K562 (cell line): ENCODE data around the gene COA7. TPM values are rescaled to one million over a fixed set of nuclear protein-coding genes. Genes with fewer than 3 reads are reported as not detected.

Experiments used
- CBX1 ChIP-seq: sonication (generic); IDR thresholded peaks from 2 replicates; pipeline ENCODE4 v1.6.1; 2016; ENCODE audit warnings: antibody characterized with exemption, low read depth, mild to moderate bottlenecking
- CTBP1 ChIP-seq: fragments of 450-650 bp; IDR thresholded peaks from 2 replicates; pipeline ENCODE4 v1.6.1; 2016; ENCODE audit warnings: borderline replicate concordance
- FOXP1 ChIP-seq: sonication (generic); formaldehyde crosslinking; IDR thresholded peaks from 2 replicates; pipeline ENCODE4 v1.8.0; 2022; ENCODE audit warnings: mild to moderate bottlenecking, missing genetic modification reagents
- HDAC8 ChIP-seq: fragments of 450-650 bp; IDR thresholded peaks from 2 replicates; pipeline ENCODE4 v1.6.1; 2016; ENCODE audit warnings: mild to moderate bottlenecking, missing genetic modification characterization, moderate library complexity, missing compliant biosample characterization
- KDM4B ChIP-seq, 2 experiments: fragments of 450-650 bp in 1 of 2; sonication (generic) in 1 of 2; IDR thresholded peaks; 2 replicates each; pipeline ENCODE4 v1.6.1; 2016 to 2017; ENCODE audit warnings: borderline replicate concordance in 2 of 2, antibody characterized with exemption in 1 of 2, low read depth in 1 of 2, mild to moderate bottlenecking in 1 of 2
- MYNN ChIP-seq, 2 experiments: sonication (generic); formaldehyde crosslinking in 1 of 2; IDR thresholded peaks; 2 replicates each; pipeline versions ENCODE4 v1.5.0 to v1.6.1; 2016 to 2020; ENCODE audit warnings: antibody characterized with exemption in 1 of 2, missing genetic modification reagents in 1 of 2
- NBN ChIP-seq: fragments of 450-650 bp; IDR thresholded peaks from 2 replicates; pipeline ENCODE4 v1.6.1; 2016; ENCODE audit warnings: low read depth, mild to moderate bottlenecking
- NR2C2 ChIP-seq, 2 experiments: fragments of 200-800 bp in 1 of 2; sonication (Bioruptor generic) in 1 of 2; sonication (generic) in 1 of 2; formaldehyde crosslinking in 1 of 2; IDR thresholded peaks; 2 replicates each; pipeline versions ENCODE4 v1.6.1 to v1.8.0; 2016 to 2022; ENCODE audit warnings: mild to moderate bottlenecking in 1 of 2, missing compliant biosample characterization in 1 of 2, missing genetic modification characterization in 1 of 2, missing genetic modification reagents in 1 of 2
- SIRT6 ChIP-seq: IDR thresholded peaks from one replicate; pipeline ENCODE4 v1.6.1; 2012; ENCODE audit warnings: low read depth, mild to moderate bottlenecking, control low read depth, inconsistent platforms, low read length, moderate library complexity
- SUPT5H ChIP-seq: fragments of 450-650 bp; IDR thresholded peaks from 2 replicates; pipeline ENCODE4 v1.6.1; 2016
- TBP ChIP-seq: optimal IDR thresholded peaks from 2 replicates; pipeline ENCODE3; 2011; ENCODE audit warnings: low read depth, low read length, improper control_type of control experiment
- ZNF24 ChIP-seq: fragments of 450-650 bp; IDR thresholded peaks from 2 replicates; pipeline ENCODE4 v1.6.1; 2016
- ZNF589 ChIP-seq: fragments of 200-800 bp; sonication (Bioruptor generic); IDR thresholded peaks from 2 replicates; pipeline ENCODE4 v1.6.1; 2016; ENCODE audit warnings: low read depth, missing genetic modification characterization, missing compliant biosample characterization
- ZNF766 ChIP-seq: fragments of 200-800 bp; sonication (Bioruptor generic); conservative IDR thresholded peaks from 2 replicates; pipeline ENCODE4 v1.6.1; 2016; ENCODE audit warnings: missing genetic modification characterization, missing compliant biosample characterization
- polyA plus RNA-seq, 8 experiments: library from polyadenylated mRNA; depleted of rRNA in 4 of 8; stranded (reverse) in 5 of 8; unstranded in 3 of 8; fragments of >200 nt; fragmentation: Nextera tagmentation in 2 of 8; fragmentation: Illumina TruSeq in 1 of 8; extraction: Ambion mirVana in 2 of 8; extraction: Trizol in 1 of 8; gene quantifications; 2 replicates each; pipeline versions ENCODE4 v1.2.1 to v1.2.3, GENCODE V29; 2011 to 2014; ENCODE audit warnings: inconsistent platforms in 1 of 8, missing spikeins in 1 of 8
- total RNA-seq, 7 experiments: library from RNA; depleted of rRNA in 6 of 7; stranded (reverse); fragments of >200 nt in 6 of 7; fragmentation: Illumina TruSeq in 2 of 7; extraction: Trizol in 2 of 7; gene quantifications; 2 replicates each; pipeline versions ENCODE4 v1.2.1 to v1.2.3, GENCODE V29; 2011 to 2021; ENCODE audit warnings: low replicate concordance in 1 of 7
- TF ChIP-seq, protein P1 (sequence below): fragments of 450-650 bp; conservative IDR thresholded peaks from 2 replicates; pipeline ENCODE4 v1.6.1; 2016; ENCODE audit warnings: missing genetic modification characterization, low read depth, mild to moderate bottlenecking, missing compliant biosample characterization, moderate library complexity
- TF ChIP-seq, protein P2 (sequence below): sonication (generic); formaldehyde crosslinking; IDR thresholded peaks from 2 replicates; pipeline ENCODE4 v1.8.0; 2022; ENCODE audit warnings: mild to moderate bottlenecking, missing genetic modification reagents
- TF ChIP-seq, protein P3 (sequence below): fragments of 250-450 bp; sonication (Bioruptor Pico); IDR thresholded peaks from 2 replicates; pipeline ENCODE4 v1.9.0; 2021; ENCODE audit warnings: mild to moderate bottlenecking
- TF ChIP-seq, protein P4 (sequence below), 3 experiments: fragments of 200-800 bp in 1 of 3; fragments of 250-450 bp in 1 of 3; fragments of 450-650 bp in 1 of 3; sonication (Bioruptor Pico) in 1 of 3; sonication (Bioruptor generic) in 1 of 3; formaldehyde crosslinking in 1 of 3; IDR thresholded peaks; 2 replicates each; pipeline versions ENCODE4 v1.6.1 to v1.8.0; 2016 to 2022; ENCODE audit warnings: mild to moderate bottlenecking in 2 of 3, missing genetic modification characterization in 2 of 3, missing compliant biosample characterization in 1 of 3, moderate library complexity in 1 of 3
- TF ChIP-seq, protein P5 (sequence below): fragments of 450-650 bp; IDR thresholded peaks from 2 replicates; pipeline ENCODE4 v1.6.1; 2016; ENCODE audit warnings: missing biosample characterization, missing genetic modification characterization

COA7 gene
- total and polyA plus RNA-seq, 9 of the 15 experiments (the other 6 are each of a cell fraction or from before 2014, with no cell fraction given) = 19.4 to 82.8 (median 51.0) TPM

DNA sequence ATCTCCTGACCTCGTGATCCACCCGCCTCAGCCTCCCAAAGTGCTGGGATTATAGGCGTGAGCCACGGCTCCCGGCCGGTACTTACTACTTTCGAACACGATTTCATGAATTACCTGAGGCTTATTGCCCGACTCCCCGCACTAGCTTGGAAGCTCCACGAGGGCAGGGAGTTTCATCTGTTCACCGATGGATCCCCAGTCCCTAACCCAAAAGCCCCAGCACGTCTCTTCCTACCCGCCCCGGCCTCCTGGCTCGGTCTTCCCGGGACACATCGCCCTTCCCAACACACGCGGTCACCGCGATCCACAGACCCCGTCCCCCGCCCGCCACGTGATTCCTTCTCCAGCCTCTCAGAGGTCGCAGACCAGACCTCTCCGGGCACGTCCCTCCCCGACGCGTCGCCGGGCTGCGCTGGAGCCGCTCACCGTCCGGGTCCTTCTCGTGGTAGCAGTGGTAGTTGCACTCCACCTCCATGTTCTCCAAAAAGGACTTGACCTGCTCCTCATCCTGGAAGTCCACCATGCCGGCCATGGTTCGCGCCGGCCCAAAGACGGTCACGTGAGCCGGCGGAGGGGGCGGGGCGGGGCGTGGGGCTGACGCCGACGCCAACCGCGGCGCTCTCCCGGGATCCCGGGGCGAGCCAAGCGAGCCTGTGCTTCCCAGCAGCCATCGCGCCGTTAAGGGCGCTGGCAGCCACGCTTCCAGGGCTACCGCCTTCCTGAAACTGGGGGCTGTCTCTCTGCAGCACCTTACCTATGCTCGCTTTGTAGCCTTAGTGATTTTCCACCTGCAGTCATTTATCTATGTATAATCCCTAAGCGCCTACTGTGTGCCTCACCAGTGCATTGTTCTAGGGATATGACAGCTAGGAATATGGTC lies at the start of gene COA7 (continued):
- TF ChIP-seq ZNF766 (CRISPR knock-in tag) (peak; percentile 87), ZNF24 (peak; percentile 32; the same call in 1 of the 2 replicates), TBP (peak; percentile 79), HDAC8 (tag) (peak; percentile 77), ZNF589 (CRISPR knock-in tag) (peak; percentile 76), CTBP1 (peak; percentile 45), MYNN (IDR thresholded peaks at IDR 0.05) (0 out of 2 replicates have a peak, but pooled peaks have one; percentile 36), MYNN (CRISPR knock-in tag; IDR thresholded peaks at IDR 0.05) (no peak), SUPT5H (peak; percentile 89), CBX1 (peak; percentile 89), SIRT6 (no peak), FOXP1 (peak; percentile 96), KDM4B (IDR thresholded peaks at IDR 0.05; ENCODE audit: borderline replicate concordance in 2 of 2, low read depth in 1 of 2) (0 out of 4 replicates have a peak, but pooled peaks of 1 of the 2 experiments have one; percentile 57), NR2C2 (CRISPR knock-in tag; IDR thresholded peaks at IDR 0.05) (peak; percentile 69; the same call in 1 of the 2 replicates), NR2C2 (tag; IDR thresholded peaks at IDR 0.05) (peak; percentile 83), NBN (peak; percentile 37; the same call in 1 of the 2 replicates)
- TF ChIP-seq, protein P1, sequence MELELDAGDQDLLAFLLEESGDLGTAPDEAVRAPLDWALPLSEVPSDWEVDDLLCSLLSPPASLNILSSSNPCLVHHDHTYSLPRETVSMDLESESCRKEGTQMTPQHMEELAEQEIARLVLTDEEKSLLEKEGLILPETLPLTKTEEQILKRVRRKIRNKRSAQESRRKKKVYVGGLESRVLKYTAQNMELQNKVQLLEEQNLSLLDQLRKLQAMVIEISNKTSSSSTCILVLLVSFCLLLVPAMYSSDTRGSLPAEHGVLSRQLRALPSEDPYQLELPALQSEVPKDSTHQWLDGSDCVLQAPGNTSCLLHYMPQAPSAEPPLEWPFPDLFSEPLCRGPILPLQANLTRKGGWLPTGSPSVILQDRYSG (tag) = peak; percentile 61
- TF ChIP-seq, protein P2, sequence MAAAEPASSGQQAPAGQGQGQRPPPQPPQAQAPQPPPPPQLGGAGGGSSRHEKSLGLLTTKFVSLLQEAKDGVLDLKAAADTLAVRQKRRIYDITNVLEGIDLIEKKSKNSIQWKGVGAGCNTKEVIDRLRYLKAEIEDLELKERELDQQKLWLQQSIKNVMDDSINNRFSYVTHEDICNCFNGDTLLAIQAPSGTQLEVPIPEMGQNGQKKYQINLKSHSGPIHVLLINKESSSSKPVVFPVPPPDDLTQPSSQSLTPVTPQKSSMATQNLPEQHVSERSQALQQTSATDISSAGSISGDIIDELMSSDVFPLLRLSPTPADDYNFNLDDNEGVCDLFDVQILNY (CRISPR knock-in tag) = peak; percentile 77; the same call in 1 of the 2 replicates
- TF ChIP-seq, protein P3, sequence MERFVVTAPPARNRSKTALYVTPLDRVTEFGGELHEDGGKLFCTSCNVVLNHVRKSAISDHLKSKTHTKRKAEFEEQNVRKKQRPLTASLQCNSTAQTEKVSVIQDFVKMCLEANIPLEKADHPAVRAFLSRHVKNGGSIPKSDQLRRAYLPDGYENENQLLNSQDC = 0 out of 2 replicates have a peak, but pooled peaks have one; percentile 4
- TF ChIP-seq, protein P4, sequence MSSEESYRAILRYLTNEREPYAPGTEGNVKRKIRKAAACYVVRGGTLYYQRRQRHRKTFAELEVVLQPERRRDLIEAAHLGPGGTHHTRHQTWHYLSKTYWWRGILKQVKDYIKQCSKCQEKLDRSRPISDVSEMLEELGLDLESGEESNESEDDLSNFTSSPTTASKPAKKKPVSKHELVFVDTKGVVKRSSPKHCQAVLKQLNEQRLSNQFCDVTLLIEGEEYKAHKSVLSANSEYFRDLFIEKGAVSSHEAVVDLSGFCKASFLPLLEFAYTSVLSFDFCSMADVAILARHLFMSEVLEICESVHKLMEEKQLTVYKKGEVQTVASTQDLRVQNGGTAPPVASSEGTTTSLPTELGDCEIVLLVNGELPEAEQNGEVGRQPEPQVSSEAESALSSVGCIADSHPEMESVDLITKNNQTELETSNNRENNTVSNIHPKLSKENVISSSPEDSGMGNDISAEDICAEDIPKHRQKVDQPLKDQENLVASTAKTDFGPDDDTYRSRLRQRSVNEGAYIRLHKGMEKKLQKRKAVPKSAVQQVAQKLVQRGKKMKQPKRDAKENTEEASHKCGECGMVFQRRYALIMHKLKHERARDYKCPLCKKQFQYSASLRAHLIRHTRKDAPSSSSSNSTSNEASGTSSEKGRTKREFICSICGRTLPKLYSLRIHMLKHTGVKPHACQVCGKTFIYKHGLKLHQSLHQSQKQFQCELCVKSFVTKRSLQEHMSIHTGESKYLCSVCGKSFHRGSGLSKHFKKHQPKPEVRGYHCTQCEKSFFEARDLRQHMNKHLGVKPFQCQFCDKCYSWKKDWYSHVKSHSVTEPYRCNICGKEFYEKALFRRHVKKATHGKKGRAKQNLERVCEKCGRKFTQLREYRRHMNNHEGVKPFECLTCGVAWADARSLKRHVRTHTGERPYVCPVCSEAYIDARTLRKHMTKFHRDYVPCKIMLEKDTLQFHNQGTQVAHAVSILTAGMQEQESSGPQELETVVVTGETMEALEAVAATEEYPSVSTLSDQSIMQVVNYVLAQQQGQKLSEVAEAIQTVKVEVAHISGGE (CRISPR knock-in tag; IDR thresholded peaks at IDR 0.05) = peak in 1 of 3 experiments; percentile 61; a peak in 2 of 6 replicates
- TF ChIP-seq, protein P5, sequence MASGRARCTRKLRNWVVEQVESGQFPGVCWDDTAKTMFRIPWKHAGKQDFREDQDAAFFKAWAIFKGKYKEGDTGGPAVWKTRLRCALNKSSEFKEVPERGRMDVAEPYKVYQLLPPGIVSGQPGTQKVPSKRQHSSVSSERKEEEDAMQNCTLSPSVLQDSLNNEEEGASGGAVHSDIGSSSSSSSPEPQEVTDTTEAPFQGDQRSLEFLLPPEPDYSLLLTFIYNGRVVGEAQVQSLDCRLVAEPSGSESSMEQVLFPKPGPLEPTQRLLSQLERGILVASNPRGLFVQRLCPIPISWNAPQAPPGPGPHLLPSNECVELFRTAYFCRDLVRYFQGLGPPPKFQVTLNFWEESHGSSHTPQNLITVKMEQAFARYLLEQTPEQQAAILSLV (tag) = no peak
